Coronary artery (tissue), 2 donors: ENCODE data around the gene CLIC1.

Source experiments
- DNase-seq: peaks from one replicate; pipeline ENCODE4 v3.0.0-alpha.2; 2017; ENCODE audit warnings: low spot score
- H3K27ac ChIP-seq, 2 donors: fragments of 200-600 bp; sonication (generic); one replicate each; pipeline ENCODE4 v1.5.1; 2016 to 2019
- H3K4me3 ChIP-seq: fragments of 200-600 bp; sonication (generic); 2 replicates; pipeline ENCODE4 v1.5.1; 2016; ENCODE audit warnings: mild to moderate bottlenecking, moderate library complexity
- CTCF ChIP-seq: fragments of 200-600 bp; sonication (generic); IDR thresholded peaks from one replicate; pipeline ENCODE4 v1.5.1; 2019; ENCODE audit warnings: antibody characterized with exemption

The CLIC1 gene

GRCh38 chr6:31775633-31776484 lies 39.5 kb upstream of the CLIC1 start:
- no peak for DNase-seq
- no peak overlapping the region for H3K4me3 ChIP-seq
- H3K27ac ChIP-seq, result no peak overlapping the region
- TF ChIP-seq CTCF, result no peak

- no peak for DNase-seq
- TF ChIP-seq CTCF, result no peak
- H3K27ac ChIP-seq, result no peak overlapping the region
These were observed 38.9 kb upstream of the CLIC1 start for GRCh38 chr6:31775184-31775583.

GRCh38 chr6:31771992-31772358 lies 35.6 kb upstream of the CLIC1 start:
- DNase-seq, result no peak
- Histone ChIP-seq H3K27ac (no peak overlapping the region), H3K4me3 (no peak overlapping the region)
- no peak for TF ChIP-seq CTCF

More at GRCh38 chr6:31775184-31775583, 38.9 kb upstream of the CLIC1 start:
- H3K4me3 ChIP-seq, result no peak overlapping the region

- TF ChIP-seq CTCF, result no peak
- Histone ChIP-seq H3K27ac (no peak overlapping the region), H3K4me3 (no peak overlapping the region)
- no peak for DNase-seq
These were observed 34.5 kb upstream of the CLIC1 start for GRCh38 chr6:31770860-31771259.

- TF ChIP-seq CTCF, result peak; percentile 38
- DNase-seq, result no peak
- Histone ChIP-seq H3K4me3 (no peak overlapping the region), H3K27ac (no peak overlapping the region)
These were observed 33.5 kb upstream of the CLIC1 start for GRCh38 chr6:31769684-31770371.

GRCh38 chr6:31768363-31769257 lies 32.3 kb upstream of the CLIC1 start:
- no peak for DNase-seq
- no peak for TF ChIP-seq CTCF
- H3K27ac ChIP-seq, result peak overlapping the region in 1 of 2 donors; percentile 60
- H3K4me3 ChIP-seq, result no peak overlapping the region
